Suppressor macrophage treated with lipopolysaccharide for 1 hour (primary cell): Measurements from ENCODE around the gene COL4A2.

Experiments
- DNase-seq, 3 donors: peaks; one replicate each; pipeline ENCODE4 v3.0.0-alpha.2; 2020 to 2022

COL4A2 gene

DNA sequence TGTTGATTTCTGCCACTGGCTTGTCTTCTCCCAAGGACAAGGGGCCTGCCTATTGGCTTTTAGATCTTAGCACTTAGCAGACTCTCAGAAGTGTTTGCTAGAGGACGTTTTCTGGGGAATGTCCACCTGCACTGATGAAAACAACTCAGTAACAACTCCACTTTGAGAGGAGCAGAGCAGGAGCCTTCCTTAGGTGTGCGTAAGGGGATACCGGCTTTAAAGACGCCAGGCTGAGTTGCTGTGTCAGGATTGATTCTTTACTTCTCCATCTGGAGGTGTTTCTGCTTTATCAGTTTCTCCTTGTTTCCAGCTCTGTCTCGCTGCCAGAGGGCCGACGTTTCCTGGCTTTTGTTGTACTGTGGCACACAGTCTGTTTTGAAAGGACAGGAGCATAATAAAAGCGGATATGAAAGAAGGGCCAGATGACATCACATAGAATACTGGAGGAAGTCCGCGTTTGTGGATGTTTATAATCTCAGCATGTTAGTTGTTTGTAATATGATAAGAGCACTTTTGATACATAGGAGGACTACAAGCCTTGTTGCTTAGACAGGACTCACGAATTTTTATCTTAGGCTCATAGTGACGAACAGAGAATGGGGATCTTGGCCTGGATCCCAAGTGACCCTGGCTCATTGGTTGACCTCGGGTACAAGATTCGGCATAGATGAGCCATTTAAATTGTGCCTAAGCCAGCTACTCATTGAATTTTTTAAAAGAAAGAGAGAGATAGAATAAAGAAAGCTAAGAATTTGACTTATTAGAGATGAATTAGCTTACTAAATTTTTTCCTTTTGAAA lies 34.6 kb downstream of the COL4A2 start:
- DNase-seq = peak; percentile 52 to 76 (median 66)

DNA sequence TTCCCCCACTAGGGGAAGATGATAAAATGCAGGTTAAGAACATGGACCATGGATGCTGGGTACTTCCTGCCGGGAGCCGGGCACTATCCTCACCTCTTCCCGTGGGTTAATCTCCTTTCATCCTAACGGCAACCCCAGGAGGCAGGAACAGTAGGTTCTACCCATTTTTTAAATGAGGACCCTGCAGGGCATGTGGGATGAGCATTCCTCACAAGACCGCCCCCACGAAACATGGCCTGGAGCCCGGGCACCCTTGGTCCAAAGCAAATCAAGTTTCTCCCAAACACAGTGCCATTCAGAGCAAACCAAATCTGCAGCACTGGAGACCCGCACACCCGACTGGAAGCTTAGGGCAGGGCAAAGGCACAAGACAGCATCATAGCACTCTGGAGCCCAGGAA lies 35.4 kb downstream of the COL4A2 start:
- DNase-seq = no peak

DNA sequence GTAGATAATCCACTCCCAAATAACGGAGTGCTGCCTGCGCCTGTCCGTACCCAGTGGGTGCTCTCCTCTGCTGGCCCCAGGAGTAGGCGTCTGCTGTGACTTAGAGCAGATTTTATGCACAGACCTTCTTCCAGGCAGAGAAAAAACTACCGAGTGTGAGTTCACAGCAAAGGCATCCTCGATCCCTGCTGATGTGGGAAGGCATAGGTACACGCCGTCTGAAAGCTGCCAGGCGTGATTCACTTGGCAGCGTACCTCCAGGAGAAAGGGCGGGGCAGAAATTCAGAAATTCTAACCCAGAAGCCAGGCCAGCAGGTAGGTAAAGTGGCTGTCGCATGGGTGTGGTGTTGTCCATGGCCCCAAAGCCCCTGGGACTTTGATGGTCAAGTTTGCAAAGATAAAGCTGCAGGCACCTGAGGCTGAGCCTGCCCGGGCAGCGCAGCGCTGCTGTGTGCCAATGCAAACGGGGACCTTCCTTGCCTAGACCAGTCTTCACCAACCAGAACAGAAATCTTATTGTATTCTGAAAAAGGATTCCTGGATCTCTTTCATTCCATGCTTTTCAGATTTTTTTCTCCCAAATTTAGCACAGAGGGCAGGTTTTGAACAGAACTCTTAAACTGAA lies 36.3 kb downstream of the COL4A2 start:
- no peak for DNase-seq

DNA sequence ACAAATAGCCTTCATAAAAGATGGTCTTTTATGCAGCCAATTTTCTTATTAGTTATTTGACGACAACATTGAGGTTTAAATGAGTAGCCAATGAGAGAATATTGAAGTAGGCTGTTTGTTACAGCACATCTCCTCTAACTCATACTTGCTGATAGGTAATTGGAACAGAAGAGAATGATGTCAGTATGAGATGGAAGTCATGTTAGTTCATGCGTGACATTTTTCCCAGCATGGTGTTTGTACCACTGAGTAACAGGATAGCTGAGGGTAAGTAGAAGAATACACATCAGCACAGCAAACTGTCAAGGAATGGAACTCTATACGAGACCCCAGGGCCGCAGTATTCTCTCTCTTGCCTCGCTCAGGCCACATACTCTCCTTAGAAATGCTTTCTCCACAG lies 37.2 kb downstream of the COL4A2 start:
- DNase-seq = no peak

DNA sequence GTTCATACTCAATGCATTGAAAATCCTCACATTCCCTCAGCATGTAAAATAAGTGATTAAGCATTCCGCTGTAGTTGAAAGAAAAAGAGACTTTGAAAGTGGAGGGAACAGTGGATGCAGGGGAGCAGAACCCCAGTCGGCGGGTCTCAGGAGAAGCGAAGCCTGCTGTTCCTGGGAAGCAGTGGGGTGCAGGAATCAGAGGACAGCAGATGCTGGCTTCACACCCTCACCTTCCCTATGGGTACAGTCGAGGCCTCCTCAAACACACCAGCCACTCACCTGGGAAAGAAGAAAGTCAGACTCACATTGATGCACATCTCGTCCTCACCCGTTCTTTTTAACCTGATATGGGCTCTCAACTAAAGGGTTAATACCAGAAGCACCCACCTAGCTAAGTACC lies 38.2 kb downstream of the COL4A2 start:
- no peak for DNase-seq

DNA sequence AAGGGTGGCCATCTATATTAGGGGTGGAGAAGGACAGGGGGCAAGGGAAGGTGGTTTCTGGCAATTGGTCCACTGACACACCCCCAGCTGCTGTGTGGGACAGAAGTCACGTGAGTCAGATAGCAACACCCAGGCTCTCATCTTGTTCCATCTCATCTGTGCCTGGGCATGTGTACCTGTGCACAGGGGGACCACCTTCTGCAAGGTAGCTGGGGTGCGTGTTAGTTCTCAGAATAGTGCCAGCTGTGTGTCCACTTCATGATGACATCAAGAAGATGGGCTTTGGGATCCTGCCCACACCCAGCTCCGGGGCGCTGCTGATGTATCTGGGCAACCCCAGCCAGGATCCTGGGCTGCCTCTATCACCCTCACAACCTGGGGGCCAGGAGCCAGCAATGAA lies 38.6 kb downstream of the COL4A2 start:
- no peak for DNase-seq

DNA sequence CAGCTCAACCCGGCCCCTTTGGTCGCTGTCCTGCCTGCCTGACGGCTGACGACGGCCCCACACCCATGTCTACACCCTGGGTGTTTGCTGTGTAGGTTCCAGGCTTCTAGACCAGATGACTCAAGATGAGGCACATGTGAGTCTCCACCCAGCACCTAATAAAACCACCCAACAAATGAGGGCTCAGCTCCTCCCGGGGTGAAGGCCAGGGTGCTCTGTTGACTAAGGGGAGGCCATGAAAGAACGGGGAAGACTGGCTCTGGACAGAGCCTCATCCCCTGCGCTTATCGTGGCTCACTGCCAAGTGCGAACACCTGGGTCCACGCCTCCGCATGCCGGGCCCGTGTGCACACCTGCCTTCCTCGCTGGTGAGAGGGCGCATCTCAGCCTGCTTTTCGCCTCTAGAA lies 39.6 kb downstream of the COL4A2 start:
- no peak for DNase-seq

DNA sequence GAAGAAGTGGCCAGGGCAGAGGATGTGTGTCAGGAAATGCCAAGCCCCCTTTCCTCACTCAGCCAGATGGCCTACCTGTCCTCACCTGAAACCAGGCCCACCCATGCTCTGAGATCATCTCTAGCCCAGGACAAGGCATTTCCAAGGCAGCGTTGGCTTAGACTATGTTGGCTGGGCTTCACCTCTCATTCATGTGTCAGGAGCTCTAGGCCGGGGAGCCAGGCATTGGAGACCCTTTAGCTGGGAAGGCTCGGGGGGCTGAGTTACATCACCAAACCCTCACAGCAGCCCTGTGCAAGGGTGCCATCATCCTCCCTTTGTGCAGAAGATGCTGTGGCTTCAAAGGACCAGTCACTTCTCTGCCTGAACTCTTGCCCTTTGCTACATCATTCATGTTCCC lies 40.0 kb downstream of the COL4A2 start:
- no peak for DNase-seq

DNA sequence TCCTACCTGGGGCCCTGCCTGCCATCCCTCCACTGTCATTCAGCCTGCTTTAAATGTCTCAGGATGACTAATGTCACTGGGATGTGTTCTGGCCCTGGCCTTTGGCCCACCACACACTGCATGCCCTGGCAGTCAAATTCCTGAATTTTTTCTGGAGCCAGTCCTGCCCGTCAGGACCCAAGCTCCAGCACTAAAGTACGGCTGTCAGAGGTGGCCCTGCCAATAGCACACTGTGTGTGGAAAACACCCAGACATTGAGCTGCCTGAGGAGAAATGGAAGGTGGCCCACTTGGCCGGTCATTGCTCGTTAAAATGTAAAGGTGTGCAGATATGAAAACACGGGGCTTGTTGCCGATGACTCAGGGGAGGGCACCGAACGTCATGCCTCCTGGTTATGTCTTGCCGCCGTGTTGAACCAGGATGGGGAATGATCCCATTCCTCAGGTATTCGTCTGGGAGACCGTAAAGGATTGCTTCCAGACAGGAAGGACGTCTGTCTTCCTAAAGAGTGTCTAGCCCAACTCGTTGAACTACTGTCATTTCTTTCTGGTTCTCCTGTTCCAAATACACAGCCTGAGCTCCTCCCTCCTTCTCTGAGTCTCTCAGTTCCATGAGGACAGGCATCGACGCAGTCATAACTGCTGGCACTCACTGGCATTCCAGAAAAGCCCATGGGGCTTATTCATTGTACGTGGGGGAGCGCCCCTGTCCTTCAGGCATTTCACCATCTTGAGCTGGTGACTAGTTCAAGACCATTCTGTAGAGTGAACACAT lies 40.6 kb downstream of the COL4A2 start:
- DNase-seq = no peak

DNA sequence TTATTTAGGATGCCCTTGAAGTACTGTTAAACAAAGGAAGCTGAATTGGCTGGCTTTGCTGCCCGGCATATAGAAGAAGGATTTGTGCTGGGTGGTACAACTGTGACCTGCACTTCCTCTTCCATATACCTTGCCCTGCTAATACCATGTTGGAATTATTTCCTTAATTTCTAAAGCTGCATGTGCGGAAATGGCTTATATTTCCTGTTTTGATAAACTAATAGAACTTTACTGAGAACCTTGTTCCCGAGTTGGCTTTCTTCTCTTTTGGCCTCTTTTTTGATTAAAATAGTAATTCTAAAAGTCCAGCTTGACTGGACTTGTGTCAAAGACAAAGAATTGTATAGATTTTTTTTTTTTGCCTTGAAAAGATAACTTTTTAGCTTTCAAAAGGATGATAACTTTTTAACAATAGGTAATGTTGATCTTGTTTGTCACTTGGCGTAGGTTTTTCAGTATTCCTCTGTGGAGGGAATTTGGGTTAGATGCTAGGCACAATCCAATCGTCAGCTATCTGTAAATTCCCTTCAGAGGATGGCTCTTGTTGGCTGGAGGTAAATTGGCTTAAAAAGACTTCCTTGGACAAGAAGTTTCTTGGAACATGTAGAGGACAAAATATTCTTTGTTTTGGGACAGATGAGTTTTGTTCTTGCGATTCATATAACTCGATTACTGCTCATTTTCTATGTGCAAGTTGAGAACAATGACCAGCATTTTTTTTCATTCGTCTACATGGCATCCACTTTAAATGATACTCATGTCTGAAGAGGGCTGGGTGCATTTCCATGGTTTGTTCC lies 41.4 kb downstream of the COL4A2 start:
- peak in 1 of 3 donors; percentile 5 for DNase-seq

DNA sequence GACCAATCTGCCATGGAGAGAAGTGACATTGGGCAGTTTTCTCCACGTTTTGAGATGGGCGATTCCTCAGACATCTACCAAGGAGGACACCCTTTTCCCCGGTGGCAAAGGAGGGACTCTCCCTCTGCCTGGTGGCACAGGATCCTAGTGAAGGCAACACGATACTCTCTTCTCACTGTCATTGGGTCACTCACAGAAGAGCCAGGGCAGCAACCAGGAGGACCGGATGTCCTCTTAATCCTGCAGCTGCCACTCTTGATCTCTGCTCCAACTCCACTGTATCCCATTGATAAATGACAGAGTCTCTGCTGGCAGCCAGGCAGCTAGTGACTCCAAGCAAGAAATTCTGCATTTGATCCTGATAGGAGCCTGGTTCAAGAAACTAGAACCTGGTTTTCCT lies 42.2 kb downstream of the COL4A2 start:
- no peak for DNase-seq

DNA sequence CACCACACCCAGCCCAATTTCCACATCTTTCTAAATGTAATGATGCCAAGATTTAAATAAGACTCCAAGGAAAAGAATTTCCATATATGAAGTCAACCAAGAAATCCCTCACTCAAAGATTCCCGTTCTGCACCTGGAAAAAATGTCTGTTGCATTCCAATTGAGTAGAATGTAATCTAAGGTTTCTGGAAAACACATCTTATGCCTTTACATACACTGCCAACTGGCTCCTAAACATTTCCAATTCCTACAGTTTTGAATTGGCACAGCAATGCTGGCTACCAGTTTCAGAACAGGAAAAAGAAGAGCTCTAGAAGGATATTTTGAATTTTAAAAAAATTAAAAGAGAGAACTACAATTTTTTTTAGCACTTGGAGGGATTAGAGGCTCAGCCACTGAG lies 43.0 kb downstream of the COL4A2 start:
- DNase-seq = no peak

DNA sequence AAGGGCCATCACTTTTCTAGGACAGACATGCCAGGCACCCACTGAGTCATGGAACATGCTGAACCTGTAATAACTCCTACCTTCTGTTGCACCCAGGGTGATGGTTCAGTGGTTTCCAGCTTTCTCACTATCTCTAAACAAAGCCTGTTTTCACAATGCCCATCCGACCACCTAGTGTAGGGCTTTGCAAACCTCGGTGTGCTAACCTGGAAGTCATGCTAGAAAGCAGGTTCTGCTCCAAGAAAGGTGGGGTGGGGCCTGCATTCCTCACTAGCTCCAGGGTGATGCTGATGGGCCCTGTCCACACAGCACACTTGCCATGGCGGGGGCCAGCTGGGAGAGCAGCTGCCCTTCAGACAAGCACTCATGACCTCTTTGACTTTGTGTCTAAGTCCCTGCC lies 43.4 kb downstream of the COL4A2 start:
- no peak for DNase-seq

DNA sequence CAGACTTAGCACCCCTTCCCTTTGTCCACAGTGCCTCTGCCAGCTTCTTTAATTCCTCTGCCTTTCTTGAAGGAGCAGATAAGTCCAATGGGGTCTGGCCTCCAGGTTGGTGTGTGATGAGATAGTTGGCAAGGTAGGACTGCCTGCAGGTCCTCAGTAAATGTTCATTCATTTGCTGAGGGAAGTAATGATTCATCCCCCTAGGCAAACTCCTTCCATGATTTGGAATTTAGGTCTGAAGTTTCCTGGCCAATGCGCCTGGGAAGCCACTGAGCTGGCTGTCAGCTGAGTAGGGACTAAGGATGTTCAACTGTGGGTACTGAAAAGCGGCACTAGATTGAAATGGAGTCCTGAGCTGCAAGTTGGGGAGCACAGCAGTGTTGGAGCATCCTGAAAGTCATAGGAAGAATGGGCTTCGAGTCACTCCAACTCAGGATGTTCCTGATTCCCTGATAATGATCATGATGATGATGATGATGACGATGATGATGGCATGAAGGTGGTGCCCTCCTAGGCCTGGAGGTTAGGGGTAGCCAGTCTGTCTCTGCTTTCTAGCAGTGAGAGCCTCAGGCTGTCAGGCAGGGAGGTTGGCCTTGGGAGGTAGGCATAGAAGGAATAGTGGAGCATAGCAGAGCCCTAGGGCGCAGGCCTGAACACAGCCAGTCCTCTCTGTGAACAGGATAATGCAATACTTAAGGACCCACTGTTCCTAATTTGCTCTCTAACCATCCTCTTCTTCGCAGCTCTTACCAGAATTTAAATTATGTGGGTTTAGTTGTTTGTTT lies 44.7 kb downstream of the COL4A2 start:
- no peak for DNase-seq

DNA sequence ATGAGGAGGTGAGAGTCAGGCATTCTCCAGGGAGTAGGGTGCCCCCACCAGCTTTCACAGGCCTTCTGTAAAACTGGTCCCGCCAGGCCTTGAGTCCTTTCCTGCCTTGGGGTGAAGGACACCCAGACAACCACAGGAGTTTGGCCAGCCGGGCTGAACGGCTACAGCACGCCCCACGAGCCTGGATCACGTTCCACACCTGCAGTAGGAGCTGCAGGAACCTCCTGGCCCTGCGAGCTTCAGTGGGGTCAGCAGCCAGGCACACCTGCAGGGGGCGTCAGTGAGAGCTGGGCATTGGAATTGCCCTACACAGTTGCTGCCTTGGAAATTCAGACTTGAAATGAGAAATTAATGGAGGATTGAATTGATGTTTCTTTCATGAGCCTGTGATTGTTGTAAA lies 45.7 kb downstream of the COL4A2 start:
- DNase-seq = peak in 1 of 3 donors; percentile 28

DNA sequence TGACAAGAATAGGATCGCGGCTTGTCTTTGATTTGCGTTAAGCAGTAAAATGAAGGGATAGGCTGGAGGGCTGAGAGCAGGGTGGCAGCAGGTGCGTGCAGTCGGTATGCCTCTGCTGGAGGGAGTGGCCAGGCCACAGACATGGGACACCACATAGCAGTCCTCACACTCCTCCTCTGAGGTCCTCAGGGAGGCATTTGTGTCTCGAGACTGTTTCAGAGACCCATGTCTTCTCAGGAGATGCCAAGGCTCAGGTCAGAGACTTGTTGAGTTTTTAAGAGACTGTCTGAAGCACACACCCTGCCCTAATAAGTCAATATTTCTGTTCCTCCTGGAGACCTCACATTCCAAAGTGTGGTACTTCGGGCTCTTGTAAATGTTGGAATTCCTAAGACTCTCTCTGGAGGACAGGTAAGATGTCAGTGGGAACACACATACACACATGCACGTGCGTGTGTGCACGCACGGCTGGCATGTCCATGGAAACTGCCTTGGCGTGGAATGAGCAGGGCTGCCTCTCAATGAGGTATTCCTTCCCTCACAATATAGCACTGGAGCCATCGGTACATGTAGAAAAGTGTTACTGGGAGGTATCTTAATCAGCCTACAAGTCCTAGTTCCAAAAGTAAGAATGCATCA lies 46.4 kb downstream of the COL4A2 start:
- no peak for DNase-seq

DNA sequence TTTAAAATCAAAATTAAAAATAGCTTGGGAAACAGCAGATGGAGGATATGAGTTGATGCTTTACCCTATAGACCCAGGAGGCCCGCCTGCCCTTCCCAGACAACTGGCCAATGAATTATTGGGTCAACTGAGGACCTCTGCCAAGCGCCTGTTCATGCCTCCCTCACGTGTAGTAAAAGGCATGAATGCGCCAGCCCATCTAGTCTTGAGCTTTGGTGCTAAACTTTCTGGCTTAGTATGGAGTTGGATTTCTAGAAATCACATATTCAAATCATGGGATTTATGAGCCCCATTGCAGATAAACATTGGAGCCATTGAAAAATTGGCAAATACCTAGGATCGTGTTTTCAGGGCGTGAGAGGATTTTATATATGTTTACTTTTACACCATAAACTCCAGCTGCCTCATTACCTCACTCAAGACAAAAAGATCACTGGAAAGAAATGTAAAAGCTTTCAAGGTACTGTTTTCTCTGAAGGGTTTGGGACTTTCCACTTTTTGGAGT lies 47.1 kb downstream of the COL4A2 start:
- DNase-seq = no peak

DNA sequence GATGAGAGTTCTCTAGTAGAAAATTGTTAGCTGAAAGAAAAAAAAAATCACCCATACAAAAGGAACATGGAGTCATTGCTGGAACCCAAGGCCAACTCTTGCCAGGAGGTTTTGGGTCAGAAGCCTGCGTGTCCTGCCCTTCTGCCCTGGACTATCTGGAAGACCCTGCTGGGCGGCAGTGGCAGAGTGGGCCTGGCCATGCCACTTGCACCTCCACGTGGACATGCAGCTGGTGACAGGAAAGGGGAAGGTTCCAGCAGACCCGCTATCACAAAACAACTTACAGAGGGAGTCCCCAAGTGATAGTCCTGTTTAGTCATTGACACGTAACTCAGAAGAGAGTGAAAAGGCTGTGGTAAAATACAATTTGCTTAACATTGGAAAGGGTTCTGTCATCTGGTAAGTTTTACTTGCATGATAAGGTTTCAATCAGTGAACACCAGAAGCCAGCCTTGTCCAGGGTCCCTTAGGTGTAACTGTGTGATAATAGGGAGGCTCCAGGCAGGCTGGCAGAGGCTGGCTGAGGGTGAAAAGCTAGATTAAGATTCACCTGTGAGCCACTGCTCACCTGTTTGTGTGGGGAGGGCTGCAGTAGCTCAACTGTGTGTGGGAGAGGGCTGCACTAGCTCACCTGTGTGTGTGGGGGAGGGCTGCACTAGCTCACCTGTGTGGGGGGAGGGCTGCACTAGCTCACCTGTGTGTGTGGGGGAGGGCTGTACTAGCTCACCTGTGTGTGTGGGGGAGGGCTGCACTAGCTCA lies 47.8 kb downstream of the COL4A2 start:
- no peak for DNase-seq

DNA sequence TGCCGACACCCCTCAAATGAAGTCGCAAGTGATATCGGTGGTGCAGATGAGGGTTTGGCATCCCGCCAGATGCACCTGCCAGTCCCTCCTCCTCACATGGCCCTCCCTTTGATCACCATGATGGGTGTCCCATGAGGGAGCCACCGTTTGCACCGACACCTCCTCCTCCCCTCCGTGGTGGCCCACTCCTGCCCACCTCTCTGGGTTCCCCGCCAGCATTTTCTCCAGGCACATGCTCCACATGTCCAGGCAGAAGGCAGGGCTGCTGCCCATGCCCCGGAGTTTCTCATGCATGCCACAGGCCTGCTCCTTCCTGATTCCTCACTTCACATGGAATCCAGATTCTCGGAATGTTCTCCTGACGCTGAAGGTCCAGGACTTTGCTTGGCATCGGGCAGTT lies 49.3 kb downstream of the COL4A2 start:
- no peak for DNase-seq

DNA sequence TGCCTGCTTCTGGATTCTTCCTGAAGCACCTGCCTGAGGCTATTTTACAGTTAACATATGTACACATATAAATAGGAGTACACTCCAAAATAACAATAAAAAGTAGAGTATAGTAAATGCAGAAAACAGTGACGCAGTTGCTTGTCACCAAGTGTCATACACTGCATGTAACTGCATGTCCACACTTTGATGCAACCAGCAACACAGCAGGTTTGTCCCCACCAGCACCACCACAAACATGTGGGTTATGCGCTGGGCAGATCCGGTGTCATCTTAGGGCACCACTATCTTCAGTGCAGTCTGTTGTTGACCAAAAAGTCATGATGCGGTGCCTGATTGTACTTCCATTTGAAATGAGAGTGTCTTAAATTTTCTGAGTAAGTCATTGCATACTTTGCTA lies 51.3 kb downstream of the COL4A2 start:
- DNase-seq = no peak

DNA sequence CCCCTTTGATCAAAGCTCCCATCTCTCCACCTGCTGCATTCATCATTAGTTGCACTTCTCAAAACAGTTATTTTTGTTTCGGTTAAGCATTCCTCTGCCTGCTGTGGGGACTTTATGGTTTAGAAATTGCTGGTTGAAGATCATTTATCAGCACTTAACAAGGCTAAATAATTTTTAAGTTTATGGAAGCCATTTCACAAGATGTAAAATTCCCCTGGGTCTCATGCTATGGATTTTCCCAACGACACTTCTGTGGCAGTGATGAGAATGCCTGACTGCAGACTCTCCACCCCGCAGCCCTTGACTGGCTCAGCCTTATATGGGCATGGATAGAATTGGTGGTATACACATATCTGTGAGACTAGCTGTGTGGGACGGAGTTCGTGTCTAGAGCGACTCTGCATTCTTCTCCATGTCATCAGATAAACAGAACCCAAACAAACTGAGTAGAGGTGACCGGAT lies 52.8 kb downstream of the COL4A2 start:
- peak; percentile 45 to 70 (median 55) for DNase-seq
